H7 (cell line): ENCODE measurements around the gene WDR62. TPM values are rescaled to one million over a fixed set of nuclear protein-coding genes. Genes with fewer than 3 reads are reported as not detected.

Experiments used
- DNase-seq: peaks from one replicate; pipeline ENCODE4 v3.0.0; 2012
- H3K27me3 ChIP-seq: 2 replicates; pipeline ENCODE4 v1.6.0; 2011; ENCODE audit warnings: mild to moderate bottlenecking, low read length; ENCODE audit not compliant: control insufficient read depth, insufficient read depth
- H3K36me3 ChIP-seq: replicated peaks from 2 replicates; pipeline ENCODE4 v1.5.1; 2011; ENCODE audit warnings: low read length; ENCODE audit not compliant: control insufficient read depth, insufficient read depth
- H3K4me3 ChIP-seq: 2 replicates; pipeline ENCODE4 v1.5.1; 2011; ENCODE audit warnings: low read depth, mild to moderate bottlenecking, control low read depth, low read length, moderate library complexity; ENCODE audit not compliant: insufficient read depth
- total RNA-seq: library from RNA; depleted of rRNA; stranded (reverse); fragments of >200 nt; shearing (Covaris generic); gene quantifications from 2 replicates; pipeline ENCODE4 v1.2.3, GENCODE V29; 2014

The WDR62 gene
- total RNA-seq, 1 experiment from 2014 or later: 35.1 TPM

- Histone ChIP-seq H3K27me3 (no peaks in the 10 kb centered on the region), H3K36me3 (peaks cover 38% of the 10 kb centered on the region), H3K4me3 (no peak overlapping the region)
- no peak for DNase-seq
These were observed 28.2 kb downstream of the WDR62 start for GRCh38 chr19:36082916-36083315.

GRCh38 chr19:36084231-36085009, 29.7 kb downstream of the WDR62 start:
- DNase-seq: no peak
- Histone ChIP-seq H3K4me3 (no peak overlapping the region), H3K36me3 (peaks cover 48% of the 10 kb centered on the region), H3K27me3 (no peaks in the 10 kb centered on the region)

GRCh38 chr19:36086326-36086725, 31.6 kb downstream of the WDR62 start:
- no peaks in the 10 kb centered on the region for H3K27me3 ChIP-seq
- no peak overlapping the region for H3K4me3 ChIP-seq
- H3K36me3 ChIP-seq: peaks cover 53% of the 10 kb centered on the region
- no peak for DNase-seq

GRCh38 chr19:36089847-36090246, 35.1 kb downstream of the WDR62 start:
- no peak for DNase-seq
- Histone ChIP-seq H3K27me3 (no peaks in the 10 kb centered on the region), H3K36me3 (peaks cover 42% of the 10 kb centered on the region), H3K4me3 (no peak overlapping the region)

- Histone ChIP-seq H3K27me3 (no peaks in the 10 kb centered on the region), H3K36me3 (peaks cover 44% of the 10 kb centered on the region), H3K4me3 (no peak overlapping the region)
- DNase-seq: no peak
These were observed 36.4 kb downstream of the WDR62 start for GRCh38 chr19:36090910-36091695.

GRCh38 chr19:36092566-36092965, 37.9 kb downstream of the WDR62 start:
- DNase-seq: no peak
- no peaks in the 10 kb centered on the region for H3K27me3 ChIP-seq
- H3K4me3 ChIP-seq: no peak overlapping the region
- H3K36me3 ChIP-seq: peaks cover 43% of the 10 kb centered on the region

- Histone ChIP-seq H3K4me3 (no peak overlapping the region), H3K27me3 (no peaks in the 10 kb centered on the region), H3K36me3 (peaks cover 42% of the 10 kb centered on the region)
- no peak for DNase-seq
These were observed 38.5 kb downstream of the WDR62 start for GRCh38 chr19:36093146-36093662.

- peaks cover 39% of the 10 kb centered on the region for H3K36me3 ChIP-seq
- DNase-seq: no peak
- no peak overlapping the region for H3K4me3 ChIP-seq
- H3K27me3 ChIP-seq: no peaks in the 10 kb centered on the region
These were observed 39.0 kb downstream of the WDR62 start for GRCh38 chr19:36093687-36094086.

- Histone ChIP-seq H3K4me3 (no peak overlapping the region), H3K36me3 (peaks cover 35% of the 10 kb centered on the region), H3K27me3 (no peaks in the 10 kb centered on the region)
- no peak for DNase-seq
These were observed 42.3 kb downstream of the WDR62 start for GRCh38 chr19:36097036-36097435.

- Histone ChIP-seq H3K36me3 (peaks cover 45% of the 10 kb centered on the region), H3K27me3 (no peaks in the 10 kb centered on the region), H3K4me3 (no peak overlapping the region)
- DNase-seq: no peak
These were observed 44.6 kb downstream of the WDR62 start for GRCh38 chr19:36099166-36099785.

GRCh38 chr19:36100476-36100875, 45.8 kb downstream of the WDR62 start:
- Histone ChIP-seq H3K27me3 (no peaks in the 10 kb centered on the region), H3K36me3 (peaks cover 46% of the 10 kb centered on the region), H3K4me3 (no peak overlapping the region)
- DNase-seq: no peak

GRCh38 chr19:36101550-36102327, 47.0 kb downstream of the WDR62 start:
- no peaks in the 10 kb centered on the region for H3K27me3 ChIP-seq
- peaks cover 43% of the 10 kb centered on the region for H3K36me3 ChIP-seq
- no peak overlapping the region for H3K4me3 ChIP-seq
- no peak for DNase-seq

- Histone ChIP-seq H3K4me3 (no peak overlapping the region), H3K36me3 (peaks cover 39% of the 10 kb centered on the region), H3K27me3 (no peaks in the 10 kb centered on the region)
- no peak for DNase-seq
These were observed 48.4 kb downstream of the WDR62 start for GRCh38 chr19:36103040-36103626.
